OCI-LY3 (cell line): Measurements from ENCODE around the gene PLA1A.

Experiments
- EZH2phosphoT487 ChIP-seq: fragments of 200-600 bp; shearing (Covaris generic); IDR thresholded peaks from 2 replicates; pipeline ENCODE4 v1.6.1; 2018; ENCODE audit warnings: antibody characterized with exemption, mixed run types, low read depth
- TF ChIP-seq, protein P1 (sequence below): fragments of 200-600, 300-600 bp; sonication (generic); IDR thresholded peaks from 2 replicates; pipeline ENCODE4 v1.5.1; 2014; ENCODE audit warnings: antibody characterized with exemption, low read length, low read depth

DNA sequence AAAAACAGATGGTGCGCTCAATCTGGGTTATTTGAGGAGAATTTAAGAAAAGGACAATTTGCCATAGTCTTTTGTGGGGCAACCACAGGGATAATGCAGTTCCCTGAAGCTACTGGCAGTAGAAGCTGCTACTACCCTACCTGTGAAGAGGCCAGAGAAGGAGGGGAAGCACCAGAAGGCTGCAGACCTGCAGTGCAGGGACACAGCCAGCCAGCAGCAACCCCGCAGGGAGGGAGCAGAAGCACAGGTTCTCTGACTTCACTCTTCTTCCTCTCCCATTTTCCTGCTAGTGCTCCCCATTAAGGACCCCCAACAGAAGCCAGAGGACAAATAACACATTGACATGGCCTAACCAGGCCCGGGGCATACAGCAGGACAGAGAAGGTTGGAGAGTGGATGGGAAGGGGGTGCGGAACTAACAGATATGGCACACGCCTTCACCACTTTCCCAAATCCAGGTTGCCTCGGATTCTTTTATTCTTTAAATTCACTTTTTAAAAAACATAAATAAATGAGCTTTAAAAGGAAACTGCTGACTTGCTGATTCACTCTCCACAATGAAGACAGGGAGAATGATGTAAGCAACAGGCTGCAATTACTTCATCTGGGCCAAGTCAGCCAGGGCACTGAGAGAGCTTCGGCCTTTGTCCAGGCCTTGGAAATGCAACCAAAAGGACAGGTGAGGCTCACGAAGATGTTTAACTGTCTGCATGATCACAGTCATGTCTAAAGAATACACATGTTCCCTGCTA is 32.6 kb downstream of the PLA1A start:
- TF ChIP-seq, protein P1, sequence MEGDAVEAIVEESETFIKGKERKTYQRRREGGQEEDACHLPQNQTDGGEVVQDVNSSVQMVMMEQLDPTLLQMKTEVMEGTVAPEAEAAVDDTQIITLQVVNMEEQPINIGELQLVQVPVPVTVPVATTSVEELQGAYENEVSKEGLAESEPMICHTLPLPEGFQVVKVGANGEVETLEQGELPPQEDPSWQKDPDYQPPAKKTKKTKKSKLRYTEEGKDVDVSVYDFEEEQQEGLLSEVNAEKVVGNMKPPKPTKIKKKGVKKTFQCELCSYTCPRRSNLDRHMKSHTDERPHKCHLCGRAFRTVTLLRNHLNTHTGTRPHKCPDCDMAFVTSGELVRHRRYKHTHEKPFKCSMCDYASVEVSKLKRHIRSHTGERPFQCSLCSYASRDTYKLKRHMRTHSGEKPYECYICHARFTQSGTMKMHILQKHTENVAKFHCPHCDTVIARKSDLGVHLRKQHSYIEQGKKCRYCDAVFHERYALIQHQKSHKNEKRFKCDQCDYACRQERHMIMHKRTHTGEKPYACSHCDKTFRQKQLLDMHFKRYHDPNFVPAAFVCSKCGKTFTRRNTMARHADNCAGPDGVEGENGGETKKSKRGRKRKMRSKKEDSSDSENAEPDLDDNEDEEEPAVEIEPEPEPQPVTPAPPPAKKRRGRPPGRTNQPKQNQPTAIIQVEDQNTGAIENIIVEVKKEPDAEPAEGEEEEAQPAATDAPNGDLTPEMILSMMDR: no peak
- TF ChIP-seq EZH2phosphoT487: no peak
